Measurements from ENCODE around the gene ZNF14. TPM values are rescaled to one million over a fixed set of nuclear protein-coding genes. Genes with fewer than 3 reads are reported as not detected.
"Not testable (repeated sequence)": the region's sequence is repeated elsewhere in the genome, so short reads cannot be mapped to it uniquely, and the experiment has no call there.

ZNF14 gene
- total RNA-seq (2014; rRNA removed; shearing (Covaris generic)): 2.3 and 4.3 TPM in 2 replicates

GRCh38 chr19:19732579-19733501, at the start of gene ZNF14:
TSS of gene ZNF14 (minus strand) at chr19:19733112. CDS start at chr19:19732958, 154 bp downstream.
- Histone ChIP-seq H3K27me3 (ENCODE audit: control insufficient read depth, insufficient read depth, low read length) (peaks cover 4% of the 10 kb centered on the region; the same call in 1 of the 2 replicates), H3K36me3 (replicated peaks; ENCODE audit: control insufficient read depth, insufficient read depth, low read length) (no peaks in the 10 kb centered on the region), H3K4me3 (ENCODE audit: insufficient read depth, low read depth, low read length) (peak within 1 kb of the TSS; percentile 84)
- DNase-seq: peak; percentile 98

GRCh38 chr19:19781791-19782190, 48.9 kb upstream of the ZNF14 start:
- H3K36me3 ChIP-seq (replicated peaks; ENCODE audit: control insufficient read depth, insufficient read depth, low read length); H3K27me3 ChIP-seq (ENCODE audit: control insufficient read depth, insufficient read depth, low read length); H3K4me3 ChIP-seq (ENCODE audit: insufficient read depth, low read depth, low read length); DNase-seq: not testable (repeated sequence)

- H3K4me3 ChIP-seq (ENCODE audit: insufficient read depth, low read depth, low read length): no peak overlapping the region
- no peak for DNase-seq
- H3K36me3 ChIP-seq (replicated peaks; ENCODE audit: control insufficient read depth, insufficient read depth, low read length): no peaks in the 10 kb centered on the region
- H3K27me3 ChIP-seq (ENCODE audit: control insufficient read depth, insufficient read depth, low read length): no peaks in the 10 kb centered on the region
Measured at GRCh38 chr19:19778666-19779065, 45.8 kb upstream of the ZNF14 start.

- no peaks in the 10 kb centered on the region for H3K27me3 ChIP-seq (ENCODE audit: control insufficient read depth, insufficient read depth, low read length)
- H3K36me3 ChIP-seq (replicated peaks; ENCODE audit: control insufficient read depth, insufficient read depth, low read length): no peaks in the 10 kb centered on the region
- no peak for DNase-seq
- H3K4me3 ChIP-seq (ENCODE audit: insufficient read depth, low read depth, low read length): no peak overlapping the region
Measured at GRCh38 chr19:19777692-19778091, 44.8 kb upstream of the ZNF14 start.

GRCh38 chr19:19776206-19777008, 43.5 kb upstream of the ZNF14 start:
- peak; percentile 91 for DNase-seq
- Histone ChIP-seq H3K36me3 (replicated peaks; ENCODE audit: control insufficient read depth, insufficient read depth, low read length) (no peaks in the 10 kb centered on the region), H3K4me3 (ENCODE audit: insufficient read depth, low read depth, low read length) (peak overlapping the region; percentile 80), H3K27me3 (ENCODE audit: control insufficient read depth, insufficient read depth, low read length) (no peaks in the 10 kb centered on the region)

- Histone ChIP-seq H3K4me3 (ENCODE audit: insufficient read depth, low read depth, low read length) (peak overlapping the region; percentile 60), H3K27me3 (ENCODE audit: control insufficient read depth, insufficient read depth, low read length) (no peaks in the 10 kb centered on the region), H3K36me3 (replicated peaks; ENCODE audit: control insufficient read depth, insufficient read depth, low read length) (no peaks in the 10 kb centered on the region)
- DNase-seq: no peak
Measured at GRCh38 chr19:19775891-19776205, 42.9 kb upstream of the ZNF14 start.

GRCh38 chr19:19774354-19775033, 41.6 kb upstream of the ZNF14 start:
- Histone ChIP-seq H3K4me3 (ENCODE audit: insufficient read depth, low read depth, low read length) (no peak overlapping the region), H3K27me3 (ENCODE audit: control insufficient read depth, insufficient read depth, low read length) (no peaks in the 10 kb centered on the region), H3K36me3 (replicated peaks; ENCODE audit: control insufficient read depth, insufficient read depth, low read length) (no peaks in the 10 kb centered on the region)
- DNase-seq: no peak

- H3K36me3 ChIP-seq (replicated peaks; ENCODE audit: control insufficient read depth, insufficient read depth, low read length); H3K27me3 ChIP-seq (ENCODE audit: control insufficient read depth, insufficient read depth, low read length); H3K4me3 ChIP-seq (ENCODE audit: insufficient read depth, low read depth, low read length); DNase-seq: not testable (repeated sequence)
Measured at GRCh38 chr19:19771963-19772362, 39.1 kb upstream of the ZNF14 start.

- not testable (repeated sequence) for H3K36me3 ChIP-seq (replicated peaks; ENCODE audit: control insufficient read depth, insufficient read depth, low read length); DNase-seq; H3K27me3 ChIP-seq (ENCODE audit: control insufficient read depth, insufficient read depth, low read length); H3K4me3 ChIP-seq (ENCODE audit: insufficient read depth, low read depth, low read length)
Measured at GRCh38 chr19:19769971-19770370, 37.1 kb upstream of the ZNF14 start.

GRCh38 chr19:19758164-19758563, 25.3 kb upstream of the ZNF14 start:
- Histone ChIP-seq H3K36me3 (replicated peaks; ENCODE audit: control insufficient read depth, insufficient read depth, low read length) (no peaks in the 10 kb centered on the region), H3K4me3 (ENCODE audit: insufficient read depth, low read depth, low read length) (no peak overlapping the region), H3K27me3 (ENCODE audit: control insufficient read depth, insufficient read depth, low read length) (no peaks in the 10 kb centered on the region)
- DNase-seq: peak; percentile 60

- Histone ChIP-seq H3K36me3 (replicated peaks; ENCODE audit: control insufficient read depth, insufficient read depth, low read length) (no peaks in the 10 kb centered on the region), H3K4me3 (ENCODE audit: insufficient read depth, low read depth, low read length) (no peak overlapping the region), H3K27me3 (ENCODE audit: control insufficient read depth, insufficient read depth, low read length) (no peaks in the 10 kb centered on the region)
- DNase-seq: peak; percentile 45
Measured at GRCh38 chr19:19752760-19753403, 20.0 kb upstream of the ZNF14 start.

- no peak for DNase-seq
- Histone ChIP-seq H3K4me3 (ENCODE audit: insufficient read depth, low read depth, low read length) (no peak overlapping the region), H3K27me3 (ENCODE audit: control insufficient read depth, insufficient read depth, low read length) (no peaks in the 10 kb centered on the region), H3K36me3 (replicated peaks; ENCODE audit: control insufficient read depth, insufficient read depth, low read length) (no peaks in the 10 kb centered on the region)
Measured at GRCh38 chr19:19751846-19752245, 18.9 kb upstream of the ZNF14 start.

GRCh38 chr19:19750842-19751790, 18.2 kb upstream of the ZNF14 start:
- H3K36me3 ChIP-seq (replicated peaks; ENCODE audit: control insufficient read depth, insufficient read depth, low read length): no peaks in the 10 kb centered on the region
- peak; percentile 40 for DNase-seq
- no peaks in the 10 kb centered on the region for H3K27me3 ChIP-seq (ENCODE audit: control insufficient read depth, insufficient read depth, low read length)
- no peak overlapping the region for H3K4me3 ChIP-seq (ENCODE audit: insufficient read depth, low read depth, low read length)
